SK-N-MC (cell line): ENCODE measurements around the gene CASZ1.

Experiments used
- DNase-seq: peaks from one replicate; pipeline ENCODE4 v3.0.0-alpha.2; 2011; ENCODE audit warnings: low read depth, low spot score
- H3K27ac ChIP-seq: fragments of 200-600 bp; sonication (generic); 2 replicates; pipeline ENCODE4 v1.5.1; 2016; ENCODE audit warnings: mixed run types
- H3K36me3 ChIP-seq: fragments of 200-600 bp; sonication (generic); 2 replicates; pipeline ENCODE4 v1.6.1; 2017; ENCODE audit warnings: antibody characterized with exemption, low read length, mixed read lengths; ENCODE audit not compliant: insufficient read depth
- H3K4me3 ChIP-seq: fragments of 200-600 bp; sonication (generic); 2 replicates; pipeline ENCODE4 v1.5.1; 2016
- H3K9ac ChIP-seq: fragments of 200-600 bp; sonication (generic); 2 replicates; pipeline ENCODE4 v1.8.0; 2017; ENCODE audit warnings: mixed run types, mixed read lengths; ENCODE audit not compliant: insufficient read length
- H3K9me3 ChIP-seq: fragments of 200-600 bp; sonication (generic); 2 replicates; pipeline ENCODE4 v1.6.1; 2017; ENCODE audit warnings: low read depth, mild to moderate bottlenecking, antibody characterized with exemption, low read length, moderate library complexity, mixed read lengths
- EZH2 ChIP-seq: fragments of 200-600 bp; sonication (generic); IDR thresholded peaks from one replicate; pipeline ENCODE4 v1.6.1; 2017; ENCODE audit warnings: antibody characterized with exemption
- FOXP2 ChIP-seq: optimal IDR thresholded peaks from 2 replicates; pipeline ENCODE3; 2011; ENCODE audit warnings: mild to moderate bottlenecking, moderate library complexity; ENCODE audit not compliant: insufficient read depth; ENCODE audit errors: extremely low read length, control extremely low read depth
- POLR2AphosphoS5 ChIP-seq: IDR thresholded peaks from 2 replicates; pipeline ENCODE4 v1.6.1; 2012; ENCODE audit warnings: mild to moderate bottlenecking, low read depth, low read length, borderline replicate concordance

CASZ1 gene

GRCh38 chr1:10816743-10817369, 20.4 kb upstream of the CASZ1 start:
- Histone ChIP-seq H3K9ac (no peak overlapping the region), H3K36me3 (no peaks in the 10 kb centered on the region), H3K27ac (no peak overlapping the region), H3K4me3 (no peak overlapping the region), H3K9me3 (no peaks in the 10 kb centered on the region)
- TF ChIP-seq FOXP2 (no peak), EZH2 (no peak), POLR2AphosphoS5 (no peak)
- DNase-seq, result no peak

- H3K9me3 ChIP-seq, result no peaks in the 10 kb centered on the region
- TF ChIP-seq POLR2AphosphoS5 (no peak), EZH2 (no peak), FOXP2 (no peak)
- H3K9ac ChIP-seq, result no peak overlapping the region
- no peak for DNase-seq
- H3K27ac ChIP-seq, result no peak overlapping the region
- H3K36me3 ChIP-seq, result no peaks in the 10 kb centered on the region
- H3K4me3 ChIP-seq, result no peak overlapping the region
Observed at GRCh38 chr1:10816233-10816632, 19.8 kb upstream of the CASZ1 start.

- DNase-seq, result no peak
- TF ChIP-seq POLR2AphosphoS5, result no peak
- no peak for TF ChIP-seq EZH2
- TF ChIP-seq FOXP2, result no peak
- Histone ChIP-seq H3K9ac (no peak overlapping the region), H3K27ac (no peak overlapping the region), H3K9me3 (no peaks in the 10 kb centered on the region), H3K36me3 (no peaks in the 10 kb centered on the region), H3K4me3 (no peak overlapping the region)
Observed at GRCh38 chr1:10815858-10816195, 19.4 kb upstream of the CASZ1 start.

- no peaks in the 10 kb centered on the region for H3K9me3 ChIP-seq
- DNase-seq, result no peak
- H3K27ac ChIP-seq, result no peak overlapping the region
- TF ChIP-seq EZH2 (no peak), POLR2AphosphoS5 (no peak), FOXP2 (no peak)
- no peak overlapping the region for H3K4me3 ChIP-seq
- no peaks in the 10 kb centered on the region for H3K36me3 ChIP-seq
- no peak overlapping the region for H3K9ac ChIP-seq
Observed at GRCh38 chr1:10814976-10815857, 18.8 kb upstream of the CASZ1 start.

- TF ChIP-seq FOXP2, result no peak
- no peak for TF ChIP-seq POLR2AphosphoS5
- no peak for TF ChIP-seq EZH2
- no peak for DNase-seq
- Histone ChIP-seq H3K27ac (no peak overlapping the region), H3K4me3 (no peak overlapping the region), H3K9me3 (no peaks in the 10 kb centered on the region), H3K36me3 (no peaks in the 10 kb centered on the region), H3K9ac (no peak overlapping the region)
Observed at GRCh38 chr1:10814312-10814711, 17.9 kb upstream of the CASZ1 start.

GRCh38 chr1:10813799-10814198, 17.4 kb upstream of the CASZ1 start:
- no peak overlapping the region for H3K4me3 ChIP-seq
- no peaks in the 10 kb centered on the region for H3K36me3 ChIP-seq
- TF ChIP-seq POLR2AphosphoS5, result no peak
- TF ChIP-seq FOXP2, result no peak
- TF ChIP-seq EZH2, result no peak
- H3K9ac ChIP-seq, result no peak overlapping the region
- H3K9me3 ChIP-seq, result no peaks in the 10 kb centered on the region
- DNase-seq, result no peak
- no peak overlapping the region for H3K27ac ChIP-seq

GRCh38 chr1:10812387-10812915, 16.0 kb upstream of the CASZ1 start:
- no peak for DNase-seq
- H3K4me3 ChIP-seq, result no peak overlapping the region
- H3K27ac ChIP-seq, result no peak overlapping the region
- no peaks in the 10 kb centered on the region for H3K36me3 ChIP-seq
- TF ChIP-seq FOXP2 (no peak), EZH2 (no peak), POLR2AphosphoS5 (no peak)
- H3K9ac ChIP-seq, result no peak overlapping the region
- no peaks in the 10 kb centered on the region for H3K9me3 ChIP-seq

- H3K9me3 ChIP-seq, result no peaks in the 10 kb centered on the region
- H3K9ac ChIP-seq, result no peak overlapping the region
- H3K27ac ChIP-seq, result no peak overlapping the region
- TF ChIP-seq POLR2AphosphoS5 (no peak), FOXP2 (no peak), EZH2 (no peak)
- DNase-seq, result no peak
- H3K4me3 ChIP-seq, result no peak overlapping the region
- no peaks in the 10 kb centered on the region for H3K36me3 ChIP-seq
Observed at GRCh38 chr1:10808441-10808840, 12.0 kb upstream of the CASZ1 start.

- DNase-seq, result no peak
- no peak overlapping the region for H3K9ac ChIP-seq
- no peak for TF ChIP-seq EZH2
- TF ChIP-seq FOXP2, result no peak
- no peak for TF ChIP-seq POLR2AphosphoS5
Observed at GRCh38 chr1:10806966-10807365, 10.5 kb upstream of the CASZ1 start.

More at GRCh38 chr1:10806966-10807365, 10.5 kb upstream of the CASZ1 start:
- H3K36me3 ChIP-seq, result no peaks in the 10 kb centered on the region
- H3K27ac ChIP-seq, result no peak overlapping the region
- no peak overlapping the region for H3K4me3 ChIP-seq
- H3K9me3 ChIP-seq, result no peaks in the 10 kb centered on the region
